Activated T-cell treated with anti-CD3 and anti-CD28 coated beads, Interleukin-2, amount 50 U/mL, for 24 hours (primary cell): ENCODE data around the gene PRAMEF17.
"Not testable (repeated sequence)": the region's sequence is repeated elsewhere in the genome, so short reads cannot be mapped to it uniquely, and the experiment has no call there.

Source experiments
- DNase-seq: peaks from one replicate; pipeline ENCODE4 v3.0.0-alpha.2; 2020
- H3K27ac Mint-ChIP-seq: 2 replicates; pipeline ENCODE4 v1.8.0; 2020; ENCODE audit warnings: mild to moderate bottlenecking, mixed read lengths
- H3K27me3 Mint-ChIP-seq: 2 replicates; pipeline ENCODE4 v1.8.0; 2020; ENCODE audit warnings: mixed read lengths
- H3K36me3 Mint-ChIP-seq: 2 replicates; pipeline ENCODE4 v1.8.0; 2020; ENCODE audit warnings: low read depth, mixed read lengths
- H3K4me1 Mint-ChIP-seq: 2 replicates; pipeline ENCODE4 v1.8.0; 2020; ENCODE audit warnings: low read depth, mixed read lengths
- H3K4me3 Mint-ChIP-seq: 2 replicates; pipeline ENCODE4 v1.8.0; 2020; ENCODE audit warnings: mild to moderate bottlenecking, moderate library complexity, mixed read lengths
- H3K9me3 Mint-ChIP-seq: 2 replicates; pipeline ENCODE4 v1.8.0; 2020; ENCODE audit warnings: mixed read lengths

Gene PRAMEF17, protein sequence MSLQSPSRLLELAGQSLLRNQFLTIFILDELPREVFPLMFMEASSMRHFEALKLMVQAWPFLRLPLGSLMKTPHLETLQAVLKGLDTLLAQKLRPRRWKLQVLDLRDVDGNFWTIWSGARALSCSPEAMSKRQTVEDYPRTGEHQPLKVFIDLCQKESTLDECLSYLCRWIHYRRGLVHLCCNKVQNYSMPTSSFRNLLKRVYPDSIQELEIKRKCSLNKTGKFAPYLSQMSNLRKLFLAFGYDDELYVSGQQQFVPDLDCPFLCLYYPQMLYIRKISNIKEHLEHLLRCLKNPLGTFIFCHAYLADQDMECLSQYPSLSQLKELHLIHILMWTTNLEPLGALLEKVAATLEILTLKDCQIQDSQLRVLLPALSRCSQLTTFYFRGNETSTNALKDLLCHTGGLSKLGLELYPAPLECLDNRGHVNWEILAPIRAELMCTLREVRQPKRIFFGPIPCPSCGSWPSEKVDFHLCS

DNA sequence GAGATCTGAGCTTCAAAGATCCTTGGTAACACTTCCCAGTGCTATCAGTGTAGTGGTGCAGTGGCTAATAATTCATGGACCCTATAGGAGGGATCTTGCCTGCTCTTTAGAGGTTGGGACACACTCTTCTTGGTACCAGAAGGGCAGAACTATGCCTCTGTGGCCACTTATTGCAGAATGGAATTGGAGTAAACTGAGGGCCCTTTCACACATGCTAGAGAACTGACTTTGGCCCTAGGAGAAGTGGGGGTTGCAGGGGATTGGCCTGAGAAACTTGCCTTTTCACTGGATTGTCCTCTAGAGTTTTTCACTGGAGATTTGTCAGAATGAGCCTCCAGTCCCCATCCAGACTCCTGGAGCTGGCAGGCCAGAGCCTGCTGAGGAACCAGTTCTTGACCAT lies at the start of gene PRAMEF17:
TSS of gene PRAMEF17 (plus strand) at position 301 of the 400 bp plus-strand sequence. CDS start at position 327, 26 bp downstream.
- not testable (repeated sequence) for H3K4me3 Mint-ChIP-seq, H3K36me3 Mint-ChIP-seq, H3K27me3 Mint-ChIP-seq, H3K4me1 Mint-ChIP-seq, H3K27ac Mint-ChIP-seq, H3K9me3 Mint-ChIP-seq, DNase-seq

DNA sequence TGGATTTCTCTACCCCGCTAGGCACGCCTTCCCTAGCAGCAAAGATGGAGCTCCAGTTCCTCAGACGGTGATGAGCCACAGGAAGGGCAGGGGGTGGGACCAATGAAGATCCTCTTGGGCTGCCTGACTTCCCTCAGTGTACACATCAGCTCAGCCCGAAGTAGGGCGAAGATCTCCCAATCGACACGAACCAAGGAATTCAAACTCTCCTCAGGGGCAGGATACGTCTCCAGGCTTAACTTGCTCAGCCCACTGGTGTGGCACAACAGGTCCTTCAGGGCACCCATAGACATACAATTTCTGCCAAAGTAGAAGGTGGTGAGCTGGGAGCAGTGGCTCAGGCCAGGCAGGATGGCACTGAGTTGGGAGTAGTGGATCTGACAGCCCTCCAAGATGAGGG lies 46.9 kb upstream of the PRAMEF17 start:
- not testable (repeated sequence) for H3K36me3 Mint-ChIP-seq, H3K4me3 Mint-ChIP-seq, H3K27me3 Mint-ChIP-seq, H3K9me3 Mint-ChIP-seq, DNase-seq, H3K4me1 Mint-ChIP-seq, H3K27ac Mint-ChIP-seq

DNA sequence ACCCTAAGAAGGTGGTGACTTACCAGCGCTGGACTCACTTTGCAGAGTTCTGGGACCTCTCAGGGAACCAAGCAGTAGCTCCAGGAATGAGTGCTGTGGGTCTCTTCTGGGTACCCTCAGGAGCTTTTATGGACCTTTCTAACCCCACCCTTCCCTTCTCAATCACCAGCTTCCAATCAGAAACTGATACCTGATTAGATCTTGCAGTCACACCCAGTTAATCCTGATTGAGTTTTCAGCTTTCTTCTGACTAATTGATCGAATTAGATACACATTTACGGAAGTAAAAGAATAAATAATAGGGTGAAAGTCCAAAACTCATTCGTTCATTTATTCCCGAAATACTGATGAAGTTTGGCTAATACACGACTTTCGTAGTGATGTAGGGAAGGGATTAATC lies 42.4 kb upstream of the PRAMEF17 start, which contains the start of gene PRAMEF14:
TSS of gene PRAMEF14 (minus strand) at position 101 of the 400 bp plus-strand sequence. CDS start 1,820 bp downstream, outside the sequence.
- not testable (repeated sequence) for H3K27ac Mint-ChIP-seq, DNase-seq, H3K36me3 Mint-ChIP-seq, H3K4me1 Mint-ChIP-seq, H3K27me3 Mint-ChIP-seq, H3K4me3 Mint-ChIP-seq, H3K9me3 Mint-ChIP-seq

DNA sequence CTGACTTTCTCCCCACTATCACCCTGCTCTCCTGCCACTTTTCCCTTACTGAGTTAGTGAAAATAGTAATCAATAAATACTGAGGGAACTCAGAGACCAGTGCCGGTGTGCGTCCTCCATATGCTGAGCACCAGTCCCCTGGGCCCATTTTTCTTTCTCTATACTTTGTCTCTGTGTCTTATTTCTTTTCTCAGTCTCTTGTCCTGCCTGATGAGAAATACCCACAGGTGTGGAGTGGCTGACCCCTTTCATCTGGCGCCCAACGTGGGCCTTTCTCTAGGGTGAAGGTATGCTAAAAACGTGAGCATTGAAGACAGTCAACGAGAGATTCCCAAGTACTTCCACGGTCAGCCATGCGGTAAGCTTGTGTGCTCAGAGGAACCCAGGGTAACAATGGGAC lies 36.0 kb upstream of the PRAMEF17 start:
- not testable (repeated sequence) for H3K4me3 Mint-ChIP-seq, H3K9me3 Mint-ChIP-seq, DNase-seq, H3K36me3 Mint-ChIP-seq, H3K4me1 Mint-ChIP-seq, H3K27ac Mint-ChIP-seq, H3K27me3 Mint-ChIP-seq

DNA sequence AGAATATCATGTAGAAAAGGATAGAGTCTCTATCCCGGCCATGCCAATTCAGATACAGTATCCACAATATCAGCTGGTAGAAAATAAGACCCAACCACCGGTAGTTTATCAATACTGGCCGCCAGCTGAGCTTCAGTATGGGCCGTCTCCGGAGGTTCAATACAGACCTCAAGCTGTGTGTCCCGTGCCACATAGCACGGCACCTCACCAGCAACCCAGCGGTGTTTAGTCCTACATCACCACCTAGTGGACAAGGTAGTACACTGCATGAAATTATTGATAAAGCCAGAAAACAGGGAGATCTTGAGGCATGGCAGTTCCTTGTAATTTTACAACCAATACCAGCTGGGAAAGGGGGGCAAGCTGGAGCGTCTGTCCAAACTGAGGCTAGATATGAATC lies 35.0 kb upstream of the PRAMEF17 start:
- H3K9me3 Mint-ChIP-seq, H3K4me1 Mint-ChIP-seq, H3K27me3 Mint-ChIP-seq, H3K36me3 Mint-ChIP-seq, H3K4me3 Mint-ChIP-seq, H3K27ac Mint-ChIP-seq, DNase-seq: not testable (repeated sequence)

DNA sequence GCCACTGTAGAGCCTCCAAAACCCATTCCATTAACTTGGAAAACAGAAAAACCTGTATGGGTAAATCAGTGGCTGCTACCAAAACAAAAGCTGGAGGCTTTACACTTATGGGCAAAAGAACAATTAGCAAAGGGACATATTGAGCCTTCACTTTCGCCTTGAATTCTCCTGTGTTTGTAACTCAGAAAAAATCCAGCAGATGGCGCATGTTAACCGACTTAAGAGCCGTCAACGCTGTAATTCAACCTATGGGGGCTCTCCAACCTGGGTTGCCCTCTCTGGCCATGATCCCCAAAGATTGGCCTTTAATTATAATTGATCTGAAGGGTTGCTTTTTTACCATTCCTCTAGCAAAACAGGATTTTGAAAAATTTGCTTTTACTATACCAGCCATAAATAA lies 32.7 kb upstream of the PRAMEF17 start:
- not testable (repeated sequence) for H3K27ac Mint-ChIP-seq, H3K36me3 Mint-ChIP-seq, H3K9me3 Mint-ChIP-seq, H3K4me3 Mint-ChIP-seq, DNase-seq, H3K27me3 Mint-ChIP-seq, H3K4me1 Mint-ChIP-seq

DNA sequence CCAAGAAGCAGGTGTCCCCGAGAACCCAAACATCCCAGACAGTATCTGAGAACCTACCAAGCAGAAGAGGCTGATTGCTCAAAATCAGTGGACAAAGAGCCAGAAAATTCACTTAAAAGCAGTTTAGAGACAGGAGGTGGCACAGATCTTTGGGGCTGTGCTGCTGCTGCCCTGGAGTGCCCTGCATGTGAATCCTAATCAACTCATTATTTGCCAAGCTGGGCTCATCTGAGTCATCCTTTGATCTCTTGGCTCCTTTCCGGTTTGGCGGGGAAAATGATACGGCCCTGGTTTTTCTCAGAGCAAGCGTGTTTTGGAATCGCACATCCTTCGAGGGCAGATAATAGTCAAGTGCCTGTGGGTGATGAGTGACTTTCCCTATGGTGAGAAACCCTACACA lies 27.1 kb upstream of the PRAMEF17 start:
- DNase-seq = not testable (repeated sequence)

DNA sequence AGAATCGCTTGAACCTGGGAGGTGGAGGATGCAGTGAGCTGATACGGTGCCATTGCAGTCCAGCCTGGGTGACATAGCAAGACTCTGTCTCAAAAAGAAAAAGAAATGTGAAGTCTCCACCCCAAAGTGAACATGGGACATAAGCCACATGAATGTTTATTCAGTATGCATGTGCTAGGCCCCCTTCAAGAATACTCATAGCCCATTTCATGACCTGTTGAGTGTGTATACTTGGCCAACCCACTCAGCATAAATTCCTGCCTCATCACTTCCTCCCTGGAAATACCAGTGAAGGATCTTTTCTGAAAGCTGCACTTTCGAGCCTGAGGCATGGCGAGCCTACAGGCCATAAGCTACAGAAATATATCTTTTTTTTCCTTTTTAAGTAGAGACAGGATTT lies 24.5 kb upstream of the PRAMEF17 start:
- not testable (repeated sequence) for DNase-seq, H3K9me3 Mint-ChIP-seq, H3K4me1 Mint-ChIP-seq, H3K4me3 Mint-ChIP-seq, H3K27me3 Mint-ChIP-seq, H3K27ac Mint-ChIP-seq, H3K36me3 Mint-ChIP-seq

More for the DNA sequence above, 27.1 kb upstream of the PRAMEF17 start:
- not testable (repeated sequence) for H3K4me3 Mint-ChIP-seq, H3K36me3 Mint-ChIP-seq, H3K27ac Mint-ChIP-seq, H3K4me1 Mint-ChIP-seq, H3K9me3 Mint-ChIP-seq, H3K27me3 Mint-ChIP-seq

DNA sequence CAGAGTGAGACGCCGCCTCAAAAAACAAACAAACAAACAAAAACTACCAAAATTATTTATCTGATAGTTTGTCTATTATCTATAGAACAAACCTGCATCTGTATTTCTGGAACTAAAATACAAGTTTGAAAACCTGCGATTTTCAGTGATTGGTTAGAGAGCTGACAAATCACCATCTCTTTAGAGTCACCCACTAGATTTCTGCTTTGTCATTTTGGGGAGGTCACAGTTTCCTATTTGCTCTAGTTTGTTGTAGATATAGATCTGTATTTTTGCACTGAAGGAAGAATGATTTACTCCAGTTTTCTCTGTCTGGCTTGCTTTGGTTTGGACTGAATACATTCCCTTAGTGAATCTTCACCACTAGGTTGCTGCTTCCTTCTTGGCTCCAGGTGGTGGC lies 22.9 kb upstream of the PRAMEF17 start:
- H3K4me1 Mint-ChIP-seq, H3K36me3 Mint-ChIP-seq, DNase-seq, H3K27ac Mint-ChIP-seq, H3K27me3 Mint-ChIP-seq, H3K9me3 Mint-ChIP-seq, H3K4me3 Mint-ChIP-seq: not testable (repeated sequence)

DNA sequence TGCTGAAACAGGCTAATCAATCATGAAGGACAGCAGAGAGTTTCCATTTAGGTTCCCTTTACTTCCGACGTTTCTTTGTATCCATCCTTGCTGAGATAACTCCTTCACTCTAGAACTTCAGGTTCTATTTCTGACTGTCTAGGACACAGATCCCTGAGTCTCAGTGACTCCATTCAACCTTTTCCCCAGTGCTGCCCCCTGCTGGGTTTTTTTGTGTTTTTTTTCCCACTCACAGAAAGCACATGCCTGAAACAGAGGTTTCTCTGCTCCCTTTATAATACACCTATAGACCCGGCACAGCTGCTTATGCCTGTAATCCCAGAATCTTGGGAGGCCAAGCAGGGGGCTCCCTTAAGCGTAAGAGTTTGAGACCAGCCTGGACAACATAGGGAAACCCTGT lies 20.9 kb upstream of the PRAMEF17 start:
- H3K27me3 Mint-ChIP-seq, H3K27ac Mint-ChIP-seq, H3K4me1 Mint-ChIP-seq, DNase-seq, H3K9me3 Mint-ChIP-seq, H3K4me3 Mint-ChIP-seq, H3K36me3 Mint-ChIP-seq: not testable (repeated sequence)

DNA sequence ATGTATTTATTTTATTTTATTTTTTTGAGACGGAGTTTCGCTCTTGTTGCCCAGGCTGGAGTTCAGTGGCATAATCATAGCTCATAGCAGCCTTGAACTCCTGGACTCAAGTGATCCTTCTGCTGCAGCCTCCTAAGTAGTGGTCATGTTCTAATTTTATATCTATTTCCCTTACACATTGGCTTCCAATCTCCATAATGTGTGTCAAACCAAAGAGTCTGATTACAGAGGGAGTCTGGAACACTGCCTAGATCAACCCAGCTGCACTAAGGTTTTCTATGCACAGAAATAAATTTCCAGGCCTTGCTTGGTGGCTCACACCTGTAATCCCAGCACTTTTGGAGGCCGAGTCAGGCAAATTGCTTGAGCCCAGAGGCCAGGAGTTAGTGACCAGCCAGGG lies 10.4 kb upstream of the PRAMEF17 start:
- H3K9me3 Mint-ChIP-seq, H3K4me1 Mint-ChIP-seq, H3K36me3 Mint-ChIP-seq, H3K27me3 Mint-ChIP-seq, H3K4me3 Mint-ChIP-seq, DNase-seq, H3K27ac Mint-ChIP-seq: not testable (repeated sequence)

DNA sequence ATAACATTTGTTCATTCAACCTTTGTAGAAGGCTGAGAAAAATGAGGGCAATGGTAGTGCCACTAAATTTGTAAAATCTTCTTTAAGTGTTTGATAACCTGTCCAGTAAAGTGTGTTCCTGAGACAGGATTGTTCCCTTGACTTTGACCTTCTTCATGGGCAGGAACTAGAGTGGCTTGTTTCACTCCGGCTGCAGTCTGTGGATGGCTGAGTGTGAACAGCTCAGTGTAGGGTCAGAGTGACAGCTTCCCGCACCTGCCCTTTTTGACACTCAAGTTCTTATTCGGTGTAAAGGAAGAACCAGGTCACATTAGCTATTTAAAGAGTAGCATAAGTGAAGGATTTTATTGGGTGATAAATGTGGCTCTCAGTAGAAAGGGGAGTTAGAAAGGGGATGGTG lies 9.1 kb upstream of the PRAMEF17 start:
- not testable (repeated sequence) for H3K4me3 Mint-ChIP-seq, H3K27me3 Mint-ChIP-seq, DNase-seq, H3K4me1 Mint-ChIP-seq, H3K9me3 Mint-ChIP-seq, H3K36me3 Mint-ChIP-seq, H3K27ac Mint-ChIP-seq

DNA sequence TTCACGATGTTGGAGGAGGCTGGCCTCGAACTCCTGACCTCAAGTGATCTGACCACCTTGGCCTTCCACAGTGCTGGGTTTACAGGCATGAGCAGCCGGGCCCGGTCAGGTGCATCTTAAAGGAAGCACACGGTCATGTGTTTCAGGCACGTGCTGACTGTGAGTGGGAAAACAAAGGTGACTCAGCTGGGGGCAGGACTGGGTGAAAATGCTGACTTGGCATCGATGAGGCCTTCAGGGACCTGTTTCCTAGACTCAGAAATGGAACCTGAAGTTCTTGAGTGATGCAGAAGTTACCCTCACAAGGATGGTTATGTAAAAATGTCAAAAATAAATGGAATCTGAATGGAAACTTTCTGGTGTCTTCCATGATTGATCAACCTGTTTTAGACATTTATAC lies 3.6 kb downstream of the PRAMEF17 start:
- not testable (repeated sequence) for H3K9me3 Mint-ChIP-seq, H3K4me1 Mint-ChIP-seq

DNA sequence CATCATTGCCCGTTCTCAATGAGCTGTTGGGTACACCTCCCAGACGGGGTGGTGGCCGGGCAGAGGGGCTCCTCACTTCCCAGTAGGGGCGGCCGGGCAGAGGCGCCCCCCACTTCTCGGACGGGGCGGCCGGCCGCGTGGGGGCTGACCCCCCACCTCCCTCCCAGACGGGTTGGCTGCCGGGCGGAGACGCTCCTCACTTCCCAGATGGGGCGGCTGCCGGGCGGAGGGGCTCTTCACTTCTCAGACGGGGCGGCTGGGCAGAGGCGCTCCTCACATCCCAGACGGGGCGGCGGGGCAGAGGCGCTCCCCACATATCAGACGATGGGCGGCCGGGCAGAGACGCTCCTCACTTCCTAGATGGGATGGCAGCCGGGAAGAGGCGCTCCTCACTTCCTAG lies 5.3 kb downstream of the PRAMEF17 start:
- not testable (repeated sequence) for H3K4me1 Mint-ChIP-seq, DNase-seq, H3K27me3 Mint-ChIP-seq, H3K9me3 Mint-ChIP-seq, H3K27ac Mint-ChIP-seq, H3K4me3 Mint-ChIP-seq, H3K36me3 Mint-ChIP-seq

More for the DNA sequence above, 3.6 kb downstream of the PRAMEF17 start:
- H3K36me3 Mint-ChIP-seq, H3K27me3 Mint-ChIP-seq, DNase-seq, H3K27ac Mint-ChIP-seq, H3K4me3 Mint-ChIP-seq: not testable (repeated sequence)

DNA sequence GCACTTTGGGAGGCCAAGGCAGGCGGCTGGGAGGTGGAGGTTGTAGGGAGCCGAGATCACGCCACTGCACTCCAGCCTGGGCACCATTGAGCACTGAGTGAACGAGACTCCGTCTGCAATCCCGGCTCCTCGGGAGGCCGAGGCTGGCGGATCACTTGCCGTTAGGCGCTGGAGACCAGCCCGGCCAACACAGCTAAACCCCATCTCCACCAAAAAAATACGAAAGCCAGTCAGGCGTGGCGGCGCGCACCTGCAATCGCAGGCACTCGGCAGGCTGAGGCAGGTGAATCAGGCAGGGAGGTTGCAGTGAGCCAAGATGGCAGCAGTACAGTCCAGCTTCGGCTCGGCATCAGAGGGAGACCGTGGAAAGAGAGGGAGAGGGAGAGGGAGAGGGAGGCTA lies 5.9 kb downstream of the PRAMEF17 start:
- not testable (repeated sequence) for DNase-seq, H3K4me1 Mint-ChIP-seq, H3K27ac Mint-ChIP-seq, H3K27me3 Mint-ChIP-seq, H3K9me3 Mint-ChIP-seq, H3K4me3 Mint-ChIP-seq, H3K36me3 Mint-ChIP-seq

DNA sequence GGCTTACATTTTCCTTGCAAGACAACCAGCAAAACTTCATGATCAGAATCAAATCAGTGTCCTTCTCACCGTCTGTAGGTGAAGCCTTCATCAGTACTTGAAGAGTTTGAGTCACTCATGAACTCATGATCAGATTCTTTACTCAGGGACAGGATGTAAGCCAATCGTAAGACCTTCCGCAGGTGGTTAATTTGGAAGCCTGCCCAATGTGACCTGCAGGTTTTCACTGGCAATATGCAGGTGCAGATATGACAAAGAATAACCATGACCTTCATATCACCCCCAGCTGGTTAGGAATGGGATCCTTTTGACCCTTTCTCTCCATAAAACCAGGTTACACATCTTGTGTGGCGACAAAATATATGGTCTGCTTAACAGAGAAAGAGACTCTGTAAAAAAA lies 18.4 kb downstream of the PRAMEF17 start:
- Mint-ChIP-seq H3K27ac (no peak overlapping the region), H3K9me3 (no peaks in the 10 kb centered on the region), H3K4me3 (no peak overlapping the region), H3K4me1 (no peaks in the 10 kb centered on the region), H3K27me3 (peaks cover 8% of the 10 kb centered on the region), H3K36me3 (no peaks in the 10 kb centered on the region)
- no peak for DNase-seq
